ENCODE results near the gene CHCHD4.

Gene CHCHD4

DNA sequence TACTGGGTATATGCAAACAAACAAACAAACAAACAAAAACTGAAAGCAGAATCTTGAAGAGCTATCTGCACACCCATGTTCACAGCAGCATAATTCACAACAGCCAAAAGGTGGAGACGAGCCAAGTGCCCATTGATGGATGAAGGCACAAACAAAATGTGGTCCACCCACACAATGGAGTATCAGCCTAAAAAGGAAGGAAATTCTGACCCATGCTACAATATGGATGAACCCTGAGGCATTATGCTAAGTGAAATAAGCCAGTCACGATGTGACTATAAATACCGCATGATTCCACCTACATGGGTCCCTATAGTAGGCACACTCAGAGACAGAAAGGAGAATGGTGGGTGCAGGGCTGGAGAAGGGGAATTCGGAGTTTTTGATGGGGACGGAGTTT, 29.6 kb upstream of the CHCHD4 start:
- peak overlapping the region; percentile 1 for H3K27ac Mint-ChIP-seq
- H3K36me3 Mint-ChIP-seq = peaks cover 8% of the 10 kb centered on the region
- H3K27me3 Mint-ChIP-seq = no peaks in the 10 kb centered on the region
- H3K4me1 Mint-ChIP-seq (ENCODE audit: low read depth) = peaks cover 27% of the 10 kb centered on the region
- no peaks in the 10 kb centered on the region for H3K9me3 Mint-ChIP-seq (ENCODE audit: low read depth)
- H3K4me3 Mint-ChIP-seq = no peak overlapping the region

DNA sequence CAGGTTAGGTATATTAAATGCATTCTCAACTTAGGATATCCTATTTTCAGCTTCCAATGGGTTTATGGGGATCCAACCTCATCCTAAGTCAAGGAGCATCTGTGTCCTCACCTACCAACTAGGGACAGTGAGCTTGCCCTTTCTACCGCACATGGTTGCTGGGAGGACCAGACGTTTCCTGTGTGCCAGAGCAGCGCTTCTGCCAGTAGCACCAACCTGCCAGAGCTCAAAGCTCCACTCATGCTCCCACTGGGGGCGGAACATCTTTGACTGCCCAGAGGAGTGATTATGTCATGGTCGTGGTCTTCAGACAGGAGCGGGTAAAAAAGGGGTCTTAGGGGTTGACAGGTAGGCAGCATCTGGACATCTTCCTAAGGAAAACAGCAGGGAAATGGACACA, 29.0 kb upstream of the CHCHD4 start:
- Mint-ChIP-seq H3K9me3 (ENCODE audit: low read depth) (no peaks in the 10 kb centered on the region), H3K27ac (peak overlapping the region; percentile 22), H3K4me1 (ENCODE audit: low read depth) (peaks cover 27% of the 10 kb centered on the region), H3K4me3 (no peak overlapping the region), H3K36me3 (peaks cover 6% of the 10 kb centered on the region), H3K27me3 (no peaks in the 10 kb centered on the region)

DNA sequence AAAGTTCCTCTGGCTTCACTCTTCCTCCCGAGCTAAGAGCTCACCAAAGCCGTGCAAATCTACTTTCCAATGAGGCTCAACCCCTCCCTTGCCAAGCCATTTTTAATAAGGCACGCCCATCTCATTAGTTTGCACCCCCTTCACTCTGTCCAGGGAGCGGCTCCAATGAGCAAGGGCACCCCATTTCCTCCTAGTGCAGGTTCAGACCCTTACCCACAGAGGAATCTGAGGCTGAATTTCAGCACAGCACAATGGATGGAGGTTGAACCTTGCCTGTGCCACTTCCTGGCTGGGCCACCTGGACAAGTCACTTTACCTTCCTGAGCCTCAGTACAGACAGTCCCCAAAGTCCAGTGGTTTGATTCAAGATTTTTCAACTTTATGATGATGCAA, 28.3 kb upstream of the CHCHD4 start:
- Mint-ChIP-seq H3K4me3 (no peak overlapping the region), H3K4me1 (ENCODE audit: low read depth) (peaks cover 24% of the 10 kb centered on the region), H3K27ac (no peak overlapping the region), H3K27me3 (no peaks in the 10 kb centered on the region), H3K36me3 (peaks cover 2% of the 10 kb centered on the region), H3K9me3 (ENCODE audit: low read depth) (no peaks in the 10 kb centered on the region)

DNA sequence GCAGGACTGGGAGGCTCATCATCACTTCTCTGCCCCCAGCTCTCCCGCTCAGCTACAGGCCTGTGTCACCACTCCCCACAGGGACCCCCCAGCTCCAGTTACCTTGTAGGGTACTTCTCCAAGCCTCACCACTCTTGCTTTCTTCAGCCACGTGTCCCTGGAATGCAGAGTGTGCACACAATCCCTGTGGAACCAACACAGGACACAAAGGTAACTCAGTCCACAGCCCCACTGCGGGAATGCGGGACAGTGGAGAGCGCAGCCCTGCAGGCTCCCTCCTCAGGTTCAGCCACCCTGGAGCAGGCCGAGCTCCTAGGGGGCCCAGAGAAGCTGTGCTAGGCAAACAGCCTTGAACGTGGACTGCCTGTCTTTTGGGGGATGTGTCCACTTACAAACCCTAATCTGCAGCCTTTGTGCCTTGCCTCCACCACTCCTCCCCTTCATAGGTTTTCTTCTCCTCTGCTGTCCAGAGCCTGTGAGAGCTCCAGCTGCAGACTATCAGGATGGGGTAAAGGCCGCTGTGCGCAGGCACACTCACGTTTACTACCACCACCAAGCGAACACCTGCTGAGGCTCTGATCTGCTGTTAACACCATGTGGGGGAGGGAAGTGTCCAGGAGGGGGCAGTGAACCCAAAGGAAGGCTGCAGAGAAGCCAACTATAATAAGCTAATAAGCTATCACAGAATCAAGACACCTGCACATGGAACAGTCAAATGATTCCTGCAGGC, 27.7 kb upstream of the CHCHD4 start:
- Mint-ChIP-seq H3K27me3 (no peaks in the 10 kb centered on the region), H3K36me3 (peaks cover 2% of the 10 kb centered on the region), H3K4me3 (no peak overlapping the region), H3K27ac (no peak overlapping the region), H3K4me1 (ENCODE audit: low read depth) (peaks cover 23% of the 10 kb centered on the region), H3K9me3 (ENCODE audit: low read depth) (no peaks in the 10 kb centered on the region)

DNA sequence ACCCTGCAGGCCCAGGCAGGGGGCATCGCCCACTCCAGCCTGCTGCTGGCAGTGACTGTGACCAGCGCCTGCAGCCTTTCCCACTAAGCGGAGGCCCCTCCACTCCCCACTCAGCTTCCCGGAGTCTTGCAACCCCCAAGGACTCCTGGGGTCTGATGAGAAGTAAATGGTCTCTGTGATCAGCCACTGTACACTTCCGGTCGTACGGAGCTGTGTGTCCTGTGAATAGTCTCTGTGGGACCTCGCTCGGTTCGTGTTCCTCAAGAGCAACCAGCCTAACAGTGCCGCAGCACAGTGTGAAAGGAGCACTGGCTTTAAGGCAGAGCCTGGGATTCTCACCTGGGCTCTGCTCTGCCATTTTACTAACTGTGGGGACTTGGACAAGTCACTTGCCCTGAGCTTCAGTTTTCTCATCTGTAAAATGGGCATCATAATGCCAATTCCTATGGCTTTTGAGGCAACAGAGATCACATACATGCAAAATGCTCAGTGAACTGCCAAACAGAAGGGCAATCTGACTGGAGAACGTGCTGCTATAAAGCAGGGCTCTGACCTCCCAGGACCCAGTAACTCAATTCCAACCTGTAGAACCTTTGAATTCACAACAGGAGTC, 26.9 kb upstream of the CHCHD4 start:
- Mint-ChIP-seq H3K27ac (no peak overlapping the region), H3K4me3 (no peak overlapping the region), H3K9me3 (ENCODE audit: low read depth) (no peaks in the 10 kb centered on the region), H3K36me3 (peaks cover 5% of the 10 kb centered on the region), H3K4me1 (ENCODE audit: low read depth) (peaks cover 20% of the 10 kb centered on the region), H3K27me3 (no peaks in the 10 kb centered on the region)

DNA sequence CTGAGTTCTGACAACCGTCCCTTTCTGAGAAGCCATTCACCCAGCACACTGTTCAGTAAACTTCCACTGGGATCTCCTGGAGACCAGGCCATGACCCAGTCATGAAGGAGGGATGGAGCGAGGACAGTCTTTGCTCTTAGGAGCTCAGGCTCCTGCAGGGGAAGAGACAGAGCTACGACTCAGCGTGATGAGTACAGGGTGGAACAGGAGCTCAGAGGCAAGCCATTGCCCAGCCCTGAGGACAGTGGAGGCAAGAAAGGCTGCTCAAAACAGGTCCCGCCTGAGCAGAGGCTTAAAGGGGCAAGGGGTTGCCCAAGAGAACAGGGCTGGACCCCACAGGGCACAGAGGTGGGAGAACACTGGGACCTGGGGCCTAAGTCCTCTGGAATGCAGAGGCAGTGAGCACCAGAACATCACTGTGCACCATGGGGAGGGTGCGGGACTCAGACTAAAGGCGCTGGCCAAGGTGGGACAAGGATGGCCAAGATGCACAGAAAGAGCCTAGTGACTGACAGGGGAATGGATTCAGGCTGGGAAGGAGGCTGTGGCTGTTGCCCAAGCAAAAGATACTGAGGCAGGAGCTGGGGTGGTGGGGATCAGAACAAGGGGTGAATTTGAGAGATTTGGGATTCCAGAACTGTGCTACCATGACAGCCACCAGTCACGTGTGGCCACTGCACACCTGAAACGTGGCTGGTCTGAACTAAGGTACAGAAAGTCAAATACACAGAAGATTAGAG, 26.0 kb upstream of the CHCHD4 start:
- Mint-ChIP-seq H3K9me3 (ENCODE audit: low read depth) (no peaks in the 10 kb centered on the region), H3K27me3 (no peaks in the 10 kb centered on the region), H3K4me1 (ENCODE audit: low read depth) (peaks cover 15% of the 10 kb centered on the region), H3K4me3 (no peak overlapping the region), H3K27ac (peak overlapping the region; percentile 54), H3K36me3 (peaks cover 5% of the 10 kb centered on the region)

DNA sequence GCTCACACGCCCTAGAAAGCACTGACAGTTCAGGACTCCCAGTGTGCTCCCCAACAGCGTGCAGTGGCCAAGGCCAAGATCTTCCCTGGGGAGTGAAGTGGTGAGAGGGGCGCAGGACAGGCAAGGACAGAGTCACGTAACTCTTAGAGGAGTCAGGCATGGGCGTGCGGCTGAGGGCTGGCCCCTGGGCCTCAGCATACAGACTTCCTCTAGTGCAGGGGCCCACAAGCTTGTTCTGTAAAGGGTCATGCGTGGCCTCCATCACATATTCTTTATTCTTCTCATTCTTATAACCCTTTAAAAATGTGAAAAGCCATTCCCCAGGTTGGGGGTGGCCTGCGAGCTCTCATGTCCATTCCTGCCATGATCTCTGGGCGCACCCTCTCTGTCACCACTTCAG, 25.4 kb upstream of the CHCHD4 start:
- Mint-ChIP-seq H3K9me3 (ENCODE audit: low read depth) (no peaks in the 10 kb centered on the region), H3K4me3 (no peak overlapping the region), H3K27me3 (no peaks in the 10 kb centered on the region), H3K4me1 (ENCODE audit: low read depth) (peaks cover 19% of the 10 kb centered on the region), H3K27ac (peak overlapping the region; percentile 54), H3K36me3 (peaks cover 5% of the 10 kb centered on the region)

DNA sequence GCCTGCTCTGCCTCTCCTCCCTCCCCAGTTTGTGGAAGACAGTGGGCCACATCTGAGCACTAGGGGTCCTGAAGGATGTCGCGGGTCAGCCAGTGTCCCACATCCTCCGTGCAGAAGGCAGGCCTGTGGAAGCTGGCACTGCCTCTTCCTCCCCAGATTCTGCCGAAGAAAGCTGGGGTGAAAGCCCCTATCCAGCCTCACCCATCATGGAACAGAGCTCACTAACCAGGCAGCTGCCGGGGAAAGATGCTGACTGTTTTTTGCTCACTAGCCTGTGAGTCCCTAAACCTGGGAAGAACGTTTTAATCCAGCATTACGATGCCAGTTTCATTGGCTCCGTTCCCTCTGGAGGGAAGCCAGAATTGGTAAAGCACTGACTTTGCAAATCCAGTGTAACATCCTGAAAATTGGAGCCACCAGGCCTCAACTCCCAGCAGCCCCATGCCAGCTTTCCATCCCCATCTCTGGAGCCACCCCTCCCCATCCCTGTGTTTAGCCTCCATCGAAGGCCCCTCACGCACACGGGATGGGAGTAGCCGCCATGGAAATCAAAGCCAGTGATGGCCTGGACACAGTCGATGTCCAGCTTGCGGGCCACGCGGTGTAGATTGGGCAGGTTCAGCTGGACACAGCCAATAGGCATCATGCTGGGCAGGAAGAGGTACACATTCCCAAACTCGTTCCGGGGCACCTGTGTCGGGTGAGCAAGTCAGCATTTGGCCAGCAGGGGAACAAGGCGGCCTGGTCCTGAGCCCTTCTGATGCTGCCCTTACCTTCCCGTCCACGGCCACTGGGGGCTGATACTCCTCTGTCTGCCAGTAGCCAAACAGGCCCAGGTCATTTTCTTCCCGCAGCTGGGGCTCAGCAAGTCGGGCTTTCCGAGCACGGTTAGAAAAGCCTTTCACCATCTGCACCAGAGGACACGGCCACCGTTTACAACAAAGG, 23.6 kb upstream of the CHCHD4 start:
- peaks cover 5% of the 10 kb centered on the region for H3K36me3 Mint-ChIP-seq
- H3K27ac Mint-ChIP-seq = no peak overlapping the region
- H3K4me3 Mint-ChIP-seq = no peak overlapping the region
- no peaks in the 10 kb centered on the region for H3K27me3 Mint-ChIP-seq
- no peaks in the 10 kb centered on the region for H3K9me3 Mint-ChIP-seq (ENCODE audit: low read depth)
- H3K4me1 Mint-ChIP-seq (ENCODE audit: low read depth) = peaks cover 27% of the 10 kb centered on the region

DNA sequence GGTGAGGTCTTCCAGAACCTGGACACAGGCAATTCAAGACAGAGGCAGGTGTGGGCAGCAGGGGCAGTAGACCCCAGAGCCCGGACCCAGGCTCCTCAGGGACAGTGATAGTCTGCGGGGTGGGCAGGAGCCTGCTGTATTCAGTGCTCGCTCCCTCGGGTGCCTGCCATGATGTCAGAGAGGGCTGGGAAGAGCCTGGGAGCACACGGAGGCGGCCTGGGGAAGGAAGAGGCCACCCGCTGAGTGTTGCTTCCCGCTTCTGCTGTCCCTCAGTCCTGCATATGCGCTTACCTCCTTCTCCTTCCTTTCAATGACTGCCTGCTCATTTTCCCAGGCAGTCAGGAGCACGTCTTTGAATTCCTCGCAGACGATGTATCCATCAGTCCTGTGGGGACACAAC, 22.9 kb upstream of the CHCHD4 start:
- Mint-ChIP-seq H3K27ac (no peak overlapping the region), H3K27me3 (no peaks in the 10 kb centered on the region), H3K4me3 (no peak overlapping the region), H3K4me1 (ENCODE audit: low read depth) (peaks cover 34% of the 10 kb centered on the region), H3K9me3 (ENCODE audit: low read depth) (no peaks in the 10 kb centered on the region), H3K36me3 (peaks cover 6% of the 10 kb centered on the region)

DNA sequence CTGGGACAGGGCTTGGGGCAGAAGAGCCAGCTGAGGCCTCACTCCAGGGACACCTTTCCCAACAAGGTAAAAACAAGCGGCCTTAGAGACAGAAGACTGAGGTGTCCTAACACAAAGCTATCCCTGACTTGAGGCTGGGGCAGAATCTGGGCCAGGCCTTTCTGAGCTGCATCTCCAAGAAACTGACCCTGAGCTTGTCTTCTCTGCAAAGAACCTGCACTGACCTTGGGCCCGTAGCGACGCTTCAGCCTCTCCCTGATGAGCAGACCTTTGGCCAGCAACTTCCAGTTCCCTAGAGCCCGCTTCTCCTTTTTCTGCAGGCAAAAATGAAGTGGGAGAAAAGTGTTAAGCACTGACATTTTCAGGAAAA, 22.4 kb upstream of the CHCHD4 start:
- H3K4me1 Mint-ChIP-seq (ENCODE audit: low read depth) = peaks cover 40% of the 10 kb centered on the region
- H3K36me3 Mint-ChIP-seq = peaks cover 7% of the 10 kb centered on the region
- H3K9me3 Mint-ChIP-seq (ENCODE audit: low read depth) = no peaks in the 10 kb centered on the region
- H3K27me3 Mint-ChIP-seq = no peaks in the 10 kb centered on the region
- H3K4me3 Mint-ChIP-seq = no peak overlapping the region
- peak overlapping the region; percentile 58 for H3K27ac Mint-ChIP-seq

DNA sequence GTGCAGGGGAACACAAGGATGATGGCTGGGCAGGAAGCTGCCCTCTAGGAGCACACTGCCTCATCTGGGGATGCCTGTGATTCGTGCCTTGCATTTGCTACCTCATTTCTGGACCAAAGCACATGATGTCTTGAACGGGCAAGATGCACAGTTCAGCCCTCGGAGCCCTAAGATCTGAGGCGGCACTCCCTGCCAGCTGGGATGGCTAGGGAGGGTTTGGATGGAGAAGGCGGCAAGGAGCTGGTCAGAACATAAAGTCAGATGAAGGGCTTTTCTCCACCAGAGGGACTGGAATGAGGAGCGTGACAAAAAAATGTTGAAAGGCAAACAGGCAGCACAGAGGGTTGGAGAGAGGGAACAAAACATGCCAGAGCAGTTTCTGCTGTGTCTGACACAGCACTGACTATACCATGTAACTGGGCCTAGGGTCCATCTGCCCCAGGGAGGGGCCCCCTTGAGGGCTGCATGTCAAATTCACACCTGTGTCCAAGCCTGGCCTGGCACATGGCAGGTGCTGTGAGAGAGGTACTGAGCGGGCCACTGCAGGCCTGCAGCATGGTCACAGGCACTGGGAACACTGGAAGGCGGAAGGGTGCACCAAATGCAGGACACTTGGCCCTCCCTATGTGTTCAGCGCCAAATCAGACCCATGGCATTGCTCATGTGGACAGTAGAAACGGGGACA, 21.9 kb upstream of the CHCHD4 start:
- Mint-ChIP-seq H3K27ac (peak overlapping the region; percentile 69), H3K27me3 (no peaks in the 10 kb centered on the region), H3K4me3 (no peak overlapping the region), H3K36me3 (peaks cover 7% of the 10 kb centered on the region), H3K4me1 (ENCODE audit: low read depth) (peaks cover 45% of the 10 kb centered on the region), H3K9me3 (ENCODE audit: low read depth) (no peaks in the 10 kb centered on the region)

DNA sequence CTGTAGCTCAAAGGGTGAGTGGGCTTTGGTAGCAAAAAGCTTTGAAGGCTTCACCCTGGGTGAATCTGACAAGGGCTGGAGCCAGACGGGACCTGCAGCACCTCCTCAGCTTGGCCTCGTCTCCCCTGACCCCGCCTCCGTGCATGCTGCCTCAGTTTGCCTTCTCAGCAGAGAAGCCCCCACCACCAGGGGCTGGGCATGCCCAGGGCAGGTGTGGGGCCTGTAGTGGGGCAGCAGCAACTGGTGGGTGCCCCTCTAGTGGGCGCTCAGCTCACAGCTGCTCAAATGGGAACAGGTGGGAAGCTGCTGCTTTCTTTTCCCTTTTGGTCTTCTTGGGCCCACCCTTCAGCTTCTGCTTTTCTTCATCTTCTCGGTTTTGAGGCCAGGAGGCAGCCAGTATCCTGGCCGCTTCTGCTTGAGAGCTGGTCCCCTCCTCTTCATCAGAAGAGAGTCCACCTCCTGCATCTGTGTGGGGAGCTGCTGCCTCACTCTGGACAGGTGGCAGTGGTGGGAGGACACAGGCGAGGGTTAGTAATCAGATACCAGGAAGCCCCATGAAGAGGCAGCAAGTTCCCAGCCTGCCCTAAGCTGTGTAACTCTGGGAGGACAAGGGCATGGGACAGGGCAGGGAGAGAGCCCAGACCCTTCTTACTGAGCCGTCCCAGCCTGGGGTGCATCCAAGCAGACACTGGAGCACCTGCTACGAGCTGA, 21.2 kb upstream of the CHCHD4 start:
- peaks cover 7% of the 10 kb centered on the region for H3K36me3 Mint-ChIP-seq
- peak overlapping the region; percentile 80 for H3K27ac Mint-ChIP-seq
- no peaks in the 10 kb centered on the region for H3K9me3 Mint-ChIP-seq (ENCODE audit: low read depth)
- no peaks in the 10 kb centered on the region for H3K27me3 Mint-ChIP-seq
- H3K4me1 Mint-ChIP-seq (ENCODE audit: low read depth) = peaks cover 52% of the 10 kb centered on the region
- no peak overlapping the region for H3K4me3 Mint-ChIP-seq

DNA sequence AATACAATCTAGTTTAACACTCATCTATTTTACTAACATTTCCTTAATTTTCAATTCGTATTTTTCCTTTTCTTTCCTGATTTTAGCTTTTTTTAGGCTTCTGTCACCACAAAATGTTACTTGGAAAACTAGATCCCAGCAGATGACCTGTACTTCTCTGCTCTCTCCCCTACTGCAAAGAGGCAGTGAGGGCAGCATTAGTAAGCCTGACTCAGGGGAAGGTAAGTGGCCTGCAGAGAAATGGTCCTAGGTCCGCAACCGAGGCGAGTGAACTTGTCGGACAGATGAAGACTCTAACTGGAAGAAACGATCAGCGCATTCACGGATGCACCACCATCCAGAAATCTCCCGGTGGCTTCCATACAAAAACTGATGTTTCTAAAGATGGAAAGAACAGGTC, 20.6 kb upstream of the CHCHD4 start:
- Mint-ChIP-seq H3K27ac (peak overlapping the region; percentile 94), H3K4me1 (ENCODE audit: low read depth) (peaks cover 57% of the 10 kb centered on the region), H3K27me3 (no peaks in the 10 kb centered on the region), H3K36me3 (peaks cover 7% of the 10 kb centered on the region), H3K9me3 (ENCODE audit: low read depth) (no peaks in the 10 kb centered on the region), H3K4me3 (peak overlapping the region; percentile 6)
